ENCODE measurements around the gene UBTF.
A peak's percentile ranks its signal among the peaks of the same experiment; 100 is the strongest.

The UBTF gene

GRCh38 chr17:44190481-44190880 is 29.0 kb downstream of the UBTF start:
- no peak for FAIRE-seq
- no peak for TF ChIP-seq POLR2A (IDR thresholded peaks at IDR 0.05; ENCODE audit: low read depth, low read length)
- TF ChIP-seq POLR2AphosphoS5 (IDR thresholded peaks at IDR 0.05; ENCODE audit: low read depth, low read length) = no peak; the same call in 1 of the 2 replicates
- TF ChIP-seq TAF1 (IDR thresholded peaks at IDR 0.05; ENCODE audit: borderline replicate concordance, low read depth, low read length) = no peak

GRCh38 chr17:44188576-44189403 is 30.7 kb downstream of the UBTF start:
- DNase-seq (ENCODE audit: insufficient read length) (no peak), FAIRE-seq (no peak)
- TF ChIP-seq TAF1 (IDR thresholded peaks at IDR 0.05; ENCODE audit: borderline replicate concordance, low read depth, low read length) = no peak
- no peak for TF ChIP-seq POLR2A (IDR thresholded peaks at IDR 0.05; ENCODE audit: low read depth, low read length)
- no peak for TF ChIP-seq POLR2AphosphoS5 (IDR thresholded peaks at IDR 0.05; ENCODE audit: low read depth, low read length)

More at GRCh38 chr17:44190481-44190880, 29.0 kb downstream of the UBTF start:
- no peak for DNase-seq (ENCODE audit: insufficient read length)

DNA sequence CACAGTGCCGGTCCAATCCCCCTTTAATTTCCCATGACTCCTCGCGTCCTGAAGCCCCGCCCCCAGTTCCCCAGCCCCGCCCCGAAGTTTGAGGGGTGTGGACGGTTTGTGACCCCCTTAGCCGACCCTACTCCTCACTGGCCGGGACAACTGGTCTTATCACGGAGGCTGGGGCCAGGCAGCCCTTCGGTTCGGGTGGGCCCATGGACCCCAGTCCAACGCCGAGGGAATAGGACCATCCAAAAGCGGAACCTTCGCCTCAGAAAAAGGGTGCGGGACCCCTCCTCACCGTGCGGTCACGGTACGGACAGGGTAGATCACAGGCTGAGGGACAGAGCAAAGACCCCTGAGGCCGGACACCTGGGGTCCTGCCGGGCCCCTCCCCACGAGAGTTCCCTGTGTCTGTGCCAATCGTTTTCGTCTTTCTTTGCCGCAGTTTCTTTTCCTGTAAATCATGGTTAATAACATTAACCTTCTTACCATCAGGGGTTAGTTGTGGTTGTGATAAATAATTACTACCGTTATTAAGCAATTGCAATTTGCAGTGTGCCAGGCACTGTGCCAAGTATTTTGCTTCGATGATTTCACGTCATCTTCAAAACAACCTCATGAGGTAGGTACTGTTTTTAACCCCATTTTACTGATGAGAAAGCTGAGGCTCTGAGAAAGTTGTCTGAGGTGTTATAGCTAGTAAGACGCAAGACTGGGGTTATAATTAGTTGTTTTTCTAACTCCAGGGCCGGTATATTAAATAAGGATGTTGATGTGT is 32.2 kb downstream of the UBTF start:
- FAIRE-seq = no peak
- peak; percentile 81 for DNase-seq (ENCODE audit: insufficient read length)
- TF ChIP-seq POLR2AphosphoS5 (IDR thresholded peaks at IDR 0.05; ENCODE audit: low read depth, low read length) = peak; percentile 14; the same call in 1 of the 2 replicates
- no peak for TF ChIP-seq POLR2A (IDR thresholded peaks at IDR 0.05; ENCODE audit: low read depth, low read length)
- TF ChIP-seq TAF1 (IDR thresholded peaks at IDR 0.05; ENCODE audit: borderline replicate concordance, low read depth, low read length) = no peak

- TF ChIP-seq POLR2AphosphoS5 (IDR thresholded peaks at IDR 0.05; ENCODE audit: low read depth, low read length) (peak; percentile 94), POLR2A (IDR thresholded peaks at IDR 0.05; ENCODE audit: low read depth, low read length) (peak; percentile 95), TAF1 (IDR thresholded peaks at IDR 0.05; ENCODE audit: borderline replicate concordance, low read depth, low read length) (peak; percentile 74; the same call in 1 of the 2 replicates)
- FAIRE-seq = peak; percentile 98
- peak; percentile 99 for DNase-seq (ENCODE audit: insufficient read length)
Observed at GRCh38 chr17:44186307-44187130, 33.0 kb downstream of the UBTF start, which contains the start of gene TMUB2. Gene TMUB2 (plus strand): TSS chr17:44186972. CDS start chr17:44187709, 737 bp downstream.

GRCh38 chr17:44184212-44184810 is 35.2 kb downstream of the UBTF start:
- no peak for TF ChIP-seq POLR2AphosphoS5 (IDR thresholded peaks at IDR 0.05; ENCODE audit: low read depth, low read length)
- TF ChIP-seq TAF1 (IDR thresholded peaks at IDR 0.05; ENCODE audit: borderline replicate concordance, low read depth, low read length) = no peak
- TF ChIP-seq POLR2A (IDR thresholded peaks at IDR 0.05; ENCODE audit: low read depth, low read length) = no peak
- FAIRE-seq (no peak), DNase-seq (ENCODE audit: insufficient read length) (no peak)

DNA sequence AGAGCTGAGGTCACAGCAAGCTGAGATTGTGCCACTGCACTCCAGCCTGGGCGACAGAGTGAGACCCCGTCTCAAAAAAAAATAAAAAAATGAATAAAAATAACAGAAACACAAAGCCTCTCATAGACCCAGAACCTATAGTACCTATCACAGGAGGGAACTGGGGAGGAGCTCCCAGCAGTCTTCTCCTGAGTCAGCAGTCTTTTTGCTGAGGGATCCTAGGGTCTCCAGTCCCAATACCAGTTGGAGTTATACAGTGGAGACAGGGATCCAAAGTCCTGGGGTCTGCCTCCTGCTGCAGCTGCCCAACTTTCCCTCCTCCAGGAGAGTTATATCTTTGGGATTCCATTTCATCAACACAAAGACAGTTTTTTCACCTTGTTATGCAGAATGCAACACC is 36.5 kb downstream of the UBTF start:
- no peak for DNase-seq (ENCODE audit: insufficient read length)
- TF ChIP-seq POLR2A (IDR thresholded peaks at IDR 0.05; ENCODE audit: low read depth, low read length) (no peak), TAF1 (IDR thresholded peaks at IDR 0.05; ENCODE audit: borderline replicate concordance, low read depth, low read length) (no peak), POLR2AphosphoS5 (IDR thresholded peaks at IDR 0.05; ENCODE audit: low read depth, low read length) (no peak)

DNA sequence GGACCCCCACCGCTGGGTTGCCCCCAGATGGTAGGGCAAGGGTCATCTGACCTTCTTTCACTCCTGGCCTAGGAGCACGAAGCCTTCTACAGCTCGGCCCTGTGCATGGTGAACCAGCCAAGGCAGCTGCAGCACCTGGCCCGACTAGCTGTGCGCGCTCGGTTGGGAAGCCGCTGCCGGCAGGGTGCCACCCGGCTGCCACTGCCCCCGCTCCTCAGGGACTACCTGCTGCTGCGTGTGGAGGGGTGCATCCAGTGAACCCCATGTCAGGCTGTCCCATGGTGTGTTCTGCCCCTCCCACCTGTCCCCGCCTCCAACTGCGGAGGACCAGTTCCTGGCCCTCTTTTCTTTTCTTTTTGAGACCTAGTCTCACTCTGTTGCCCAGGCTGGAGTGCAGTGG is 41.3 kb downstream of the UBTF start:
- DNase-seq (ENCODE audit: insufficient read length) (no peak), FAIRE-seq (no peak)
- TF ChIP-seq POLR2AphosphoS5 (IDR thresholded peaks at IDR 0.05; ENCODE audit: low read depth, low read length) (no peak), POLR2A (IDR thresholded peaks at IDR 0.05; ENCODE audit: low read depth, low read length) (no peak), TAF1 (IDR thresholded peaks at IDR 0.05; ENCODE audit: borderline replicate concordance, low read depth, low read length) (no peak)

More for the DNA sequence above, 36.5 kb downstream of the UBTF start:
- no peak for FAIRE-seq

DNA sequence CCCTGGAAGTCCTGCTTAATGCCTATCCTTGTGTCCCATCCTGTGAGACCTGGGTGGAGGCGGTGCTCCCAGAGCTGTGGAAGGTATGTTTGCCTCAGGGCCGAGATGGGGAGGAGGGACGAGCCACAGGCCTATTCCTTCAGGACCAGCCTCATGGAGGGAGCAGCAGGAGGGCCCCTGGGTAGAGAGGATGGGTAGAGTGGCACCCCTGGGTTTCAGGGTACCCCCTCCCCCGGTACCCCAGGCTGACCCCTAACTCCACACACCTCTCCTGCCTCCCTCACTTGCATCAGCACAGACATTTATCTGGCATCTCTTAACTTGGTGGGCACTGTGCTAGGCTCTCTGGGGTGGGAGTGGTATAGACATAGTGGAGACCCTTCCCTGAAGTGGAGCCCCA is 41.8 kb downstream of the UBTF start:
- no peak for DNase-seq (ENCODE audit: insufficient read length)

DNA sequence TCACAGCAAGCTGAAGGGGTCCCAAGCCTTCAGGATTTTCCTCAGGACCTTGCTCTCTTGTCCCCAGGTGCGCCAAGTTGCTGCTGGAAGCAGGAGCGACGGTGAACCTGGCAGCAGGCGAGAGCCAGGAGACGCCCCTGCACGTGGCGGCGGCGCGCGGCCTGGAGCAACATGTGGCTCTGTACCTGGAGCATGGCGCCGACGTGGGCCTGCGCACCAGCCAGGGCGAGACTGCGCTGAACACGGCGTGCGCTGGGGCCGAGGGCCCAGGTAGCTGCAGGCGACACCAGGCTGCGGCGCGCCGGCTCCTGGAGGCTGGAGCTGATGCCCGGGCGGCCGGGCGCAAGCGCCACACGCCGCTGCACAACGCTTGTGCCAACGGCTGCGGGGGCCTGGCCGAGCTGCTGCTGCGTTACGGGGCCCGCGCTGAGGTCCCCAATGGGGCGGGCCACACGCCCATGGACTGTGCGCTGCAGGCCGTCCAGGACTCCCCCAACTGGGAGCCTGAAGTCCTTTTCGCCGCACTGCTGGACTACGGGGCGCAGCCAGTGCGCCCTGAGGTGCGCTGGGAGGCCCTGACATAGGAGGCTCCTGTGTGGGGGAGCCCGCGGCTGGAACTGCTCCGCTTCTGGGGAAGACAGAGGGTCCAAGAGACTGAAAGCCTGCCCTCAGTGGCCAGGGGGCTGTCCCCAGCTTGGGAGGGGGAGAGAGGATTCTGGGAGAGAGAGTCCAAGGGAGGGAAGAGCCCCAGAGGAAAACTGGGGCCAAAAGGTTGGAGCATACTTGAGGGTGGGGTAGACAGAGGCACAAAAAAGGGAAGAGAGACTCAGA is 42.6 kb downstream of the UBTF start:
- TF ChIP-seq POLR2A (IDR thresholded peaks at IDR 0.05; ENCODE audit: low read depth, low read length) = no peak
- no peak for DNase-seq (ENCODE audit: insufficient read length)
- FAIRE-seq = no peak

More for the DNA sequence above, 41.8 kb downstream of the UBTF start:
- no peak for TF ChIP-seq POLR2A (IDR thresholded peaks at IDR 0.05; ENCODE audit: low read depth, low read length)
- no peak for TF ChIP-seq POLR2AphosphoS5 (IDR thresholded peaks at IDR 0.05; ENCODE audit: low read depth, low read length)
- TF ChIP-seq TAF1 (IDR thresholded peaks at IDR 0.05; ENCODE audit: borderline replicate concordance, low read depth, low read length) = no peak
- no peak for FAIRE-seq

GRCh38 chr17:44176257-44176656 is 43.2 kb downstream of the UBTF start:
- no peak for FAIRE-seq
- TF ChIP-seq TAF1 (IDR thresholded peaks at IDR 0.05; ENCODE audit: borderline replicate concordance, low read depth, low read length) = no peak
- TF ChIP-seq POLR2AphosphoS5 (IDR thresholded peaks at IDR 0.05; ENCODE audit: low read depth, low read length) = no peak
- no peak for TF ChIP-seq POLR2A (IDR thresholded peaks at IDR 0.05; ENCODE audit: low read depth, low read length)
- DNase-seq (ENCODE audit: insufficient read length) = no peak
